SK-N-SH (cell line): ENCODE data around the gene DXO.
"Not testable (repeated sequence)": the region's sequence is repeated elsewhere in the genome, so short reads cannot be mapped to it uniquely, and the experiment has no call there.

Experiments used
- CTCF ChIP-seq: fragments of 200-600 bp; sonication (generic); IDR thresholded peaks from 2 replicates; pipeline ENCODE4 v1.6.1; 2017; ENCODE audit warnings: antibody characterized with exemption, mild to moderate bottlenecking, moderate library complexity
- JUND ChIP-seq: IDR thresholded peaks from 2 replicates; pipeline ENCODE4 v1.4.0; 2012
- MXI1 ChIP-seq: IDR thresholded peaks from 2 replicates; pipeline ENCODE4 v1.6.1; 2012; ENCODE audit warnings: mild to moderate bottlenecking, low read depth, low read length, improper control_type of control experiment
- NRF1 ChIP-seq: IDR thresholded peaks from 2 replicates; pipeline ENCODE4 v1.6.1; 2012; ENCODE audit warnings: low read depth, mild to moderate bottlenecking, low read length
- REST ChIP-seq: IDR thresholded peaks from 2 replicates; pipeline ENCODE4 v1.6.1; 2012; ENCODE audit warnings: mild to moderate bottlenecking, low read depth, low read length, moderate library complexity
- TCF12 ChIP-seq: IDR thresholded peaks from 2 replicates; pipeline ENCODE4 v1.4.0; 2012
- USF2 ChIP-seq: fragments of 150-350 bp; IDR thresholded peaks from 2 replicates; pipeline ENCODE4 v1.6.1; 2017; ENCODE audit warnings: antibody characterized with exemption, low read length, low read depth, borderline replicate concordance
- YY1 ChIP-seq: IDR thresholded peaks from 2 replicates; pipeline ENCODE4 v1.4.0; 2012; ENCODE audit warnings: low read depth, mild to moderate bottlenecking

- TF ChIP-seq MXI1, USF2, CTCF, YY1, REST, NRF1, JUND, TCF12: not testable (repeated sequence)
Observed at GRCh38 chr6:31994421-31994820, 22.5 kb upstream of the DXO start.
